GM12892 (cell line): ENCODE data around the gene PPP5C.

ENCODE experiments used
- POLR2A ChIP-seq: IDR thresholded peaks from 2 replicates; pipeline ENCODE4 v1.6.1; 2011; ENCODE audit warnings: low read depth, low read length, control low read depth
- POLR2AphosphoS5 ChIP-seq: IDR thresholded peaks from 2 replicates; pipeline ENCODE4 v1.6.1; 2011; ENCODE audit warnings: low read depth, low read length, control low read depth

DNA sequence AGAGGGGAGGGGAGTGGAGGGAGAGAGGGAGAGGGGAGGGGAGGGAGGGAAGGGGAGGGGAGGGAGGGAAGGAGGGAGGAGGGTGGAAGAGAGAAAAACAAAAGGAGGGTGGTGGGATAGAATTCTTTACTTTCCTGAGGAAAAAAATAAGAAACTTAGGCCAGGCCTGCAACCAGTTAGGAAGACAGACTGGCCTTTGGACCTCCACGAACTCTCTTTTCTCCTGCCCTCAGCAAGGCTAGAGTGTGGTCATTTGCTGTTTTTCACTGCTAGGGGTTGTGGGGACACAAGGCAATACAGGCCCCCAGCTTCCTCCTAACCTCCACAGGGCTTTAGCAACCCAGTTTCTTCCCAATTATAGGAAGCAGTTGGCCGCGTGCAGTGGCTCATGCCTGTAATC lies 62.3 kb downstream of the PPP5C start:
- TF ChIP-seq POLR2AphosphoS5 = no peak
- no peak for TF ChIP-seq POLR2A
